ENCODE measurements around the gene LSS. TPM values are rescaled to one million over a fixed set of nuclear protein-coding genes. Genes with fewer than 3 reads are reported as not detected.
"Not testable (repeated sequence)": the region's sequence is repeated elsewhere in the genome, so short reads cannot be mapped to it uniquely, and the experiment has no call there.

Gene LSS
- total RNA-seq, 2 experiments from 2014 or later: 72.1 to 76.1 TPM

GRCh38 chr21:46243960-46244361, 15.4 kb upstream of the LSS start:
- no peak overlapping the region for H3K27ac Mint-ChIP-seq
- POLR2A ChIA-PET: interaction anchor here (1.0 kb wide), 1 partner anchor 10 kb away, joined by 3 read pairs; no protein-coding TSS in a partner anchor
- CTCF ChIA-PET: no interaction called here
- no peak overlapping the region for H3K4me3 Mint-ChIP-seq
- H3K36me3 Mint-ChIP-seq (ENCODE audit: low read depth): peaks cover 74% of the 10 kb centered on the region
- no peaks in the 10 kb centered on the region for H3K27me3 Mint-ChIP-seq (ENCODE audit: low read depth)
- peak; percentile 51 for ATAC-seq
- no peak for DNase-seq
- no peaks in the 10 kb centered on the region for H3K9me3 Mint-ChIP-seq (ENCODE audit: insufficient read depth)
- H3K4me1 Mint-ChIP-seq (ENCODE audit: low read depth): peaks cover 13% of the 10 kb centered on the region

- no peak overlapping the region for H3K4me3 Mint-ChIP-seq
- H3K36me3 Mint-ChIP-seq (ENCODE audit: low read depth): peaks cover 74% of the 10 kb centered on the region
- H3K9me3 Mint-ChIP-seq (ENCODE audit: insufficient read depth): no peaks in the 10 kb centered on the region
- peak overlapping the region; percentile 72 for H3K27ac Mint-ChIP-seq
- no peaks in the 10 kb centered on the region for H3K27me3 Mint-ChIP-seq (ENCODE audit: low read depth)
- peaks cover 13% of the 10 kb centered on the region for H3K4me1 Mint-ChIP-seq (ENCODE audit: low read depth)
- POLR2A ChIA-PET: interaction anchor here (1.0 kb wide), 1 partner anchor 11 kb away, joined by 3 read pairs; no protein-coding TSS in a partner anchor
- DNase-seq: no peak
- CTCF ChIA-PET: no interaction called here
- ATAC-seq: no peak
Observed at GRCh38 chr21:46243325-46243724, 14.8 kb upstream of the LSS start.

- Mint-ChIP-seq H3K4me1 (ENCODE audit: low read depth) (peaks cover 13% of the 10 kb centered on the region), H3K27ac (peak overlapping the region; percentile 52), H3K36me3 (ENCODE audit: low read depth) (peaks cover 65% of the 10 kb centered on the region)
- not testable (repeated sequence) for ATAC-seq; DNase-seq; H3K4me3 Mint-ChIP-seq; H3K9me3 Mint-ChIP-seq (ENCODE audit: insufficient read depth); H3K27me3 Mint-ChIP-seq (ENCODE audit: low read depth)
- ChIA-PET POLR2A (interaction anchor here (1.7 kb wide), 1 partner anchor 11 kb away, joined by 4 read pairs; no protein-coding TSS in a partner anchor), CTCF (interaction anchor here (1.2 kb wide), 1 partner anchor 12 kb away, joined by 4 read pairs; the partner anchor contains the start of gene LSS)
Observed at GRCh38 chr21:46241577-46241976, 13.0 kb upstream of the LSS start.

GRCh38 chr21:46239817-46240325, 11.3 kb upstream of the LSS start:
- POLR2A ChIA-PET: interaction anchor here (1.7 kb wide), 1 partner anchor 10 kb away, joined by 4 read pairs; no protein-coding TSS in a partner anchor
- ATAC-seq: no peak
- peak overlapping the region; percentile 13 for H3K27ac Mint-ChIP-seq

GRCh38 chr21:46237474-46237873, 8.9 kb upstream of the LSS start:
- POLR2A ChIA-PET: no interaction called here
- Mint-ChIP-seq H3K27ac (no peak overlapping the region), H3K4me3 (no peak overlapping the region), H3K9me3 (ENCODE audit: insufficient read depth) (no peaks in the 10 kb centered on the region), H3K4me1 (ENCODE audit: low read depth) (peaks cover 16% of the 10 kb centered on the region), H3K36me3 (ENCODE audit: low read depth) (peaks cover 70% of the 10 kb centered on the region), H3K27me3 (ENCODE audit: low read depth) (no peaks in the 10 kb centered on the region)
- ATAC-seq (no peak), DNase-seq (no peak)
- CTCF ChIA-PET: interaction anchor here (0.8 kb wide), 1 partner anchor 13 kb away, joined by 3 read pairs; no protein-coding TSS in a partner anchor

More at GRCh38 chr21:46239817-46240325, 11.3 kb upstream of the LSS start:
- CTCF ChIA-PET: no interaction called here
- no peaks in the 10 kb centered on the region for H3K9me3 Mint-ChIP-seq (ENCODE audit: insufficient read depth)
- peaks cover 13% of the 10 kb centered on the region for H3K4me1 Mint-ChIP-seq (ENCODE audit: low read depth)
- H3K27me3 Mint-ChIP-seq (ENCODE audit: low read depth): no peaks in the 10 kb centered on the region
- H3K4me3 Mint-ChIP-seq: no peak overlapping the region
- DNase-seq: no peak
- peaks cover 69% of the 10 kb centered on the region for H3K36me3 Mint-ChIP-seq (ENCODE audit: low read depth)

- Mint-ChIP-seq H3K4me1 (ENCODE audit: low read depth) (peaks cover 40% of the 10 kb centered on the region), H3K9me3 (ENCODE audit: insufficient read depth) (no peaks in the 10 kb centered on the region), H3K4me3 (no peak overlapping the region), H3K27ac (peak overlapping the region; percentile 46), H3K27me3 (ENCODE audit: low read depth) (no peaks in the 10 kb centered on the region), H3K36me3 (ENCODE audit: low read depth) (peaks cover 67% of the 10 kb centered on the region)
- POLR2A ChIA-PET: interaction anchor here (0.6 kb wide), 2 partner anchors 51 to 63 kb away, joined by 3 to 5 read pairs; no protein-coding TSS in a partner anchor
- DNase-seq (no peak), ATAC-seq (no peak)
- CTCF ChIA-PET: no interaction called here
Observed at GRCh38 chr21:46234436-46234950, 5.9 kb upstream of the LSS start.

GRCh38 chr21:46229923-46230260, 1.3 kb upstream of the LSS start:
- peaks cover 62% of the 10 kb centered on the region for H3K36me3 Mint-ChIP-seq (ENCODE audit: low read depth)
- ChIA-PET CTCF (interaction anchor here (0.9 to 2.6 kb wide), 7 partner anchors 10 to 86 kb away, joined by 3 to 10 read pairs (median 4); no protein-coding TSS in a partner anchor), POLR2A (interaction anchor here (0.7 to 1.5 kb wide), 2 partner anchors 11 to 93 kb away, joined by 4 read pairs; partner anchors contain the start of gene C21orf58)
- peak overlapping the region; percentile 98 for H3K4me3 Mint-ChIP-seq
- H3K9me3 Mint-ChIP-seq (ENCODE audit: insufficient read depth): no peaks in the 10 kb centered on the region
- DNase-seq (no peak), ATAC-seq (no peak)
- H3K4me1 Mint-ChIP-seq (ENCODE audit: low read depth): peaks cover 69% of the 10 kb centered on the region
- H3K27me3 Mint-ChIP-seq (ENCODE audit: low read depth): no peaks in the 10 kb centered on the region
- peak overlapping the region; percentile 72 for H3K27ac Mint-ChIP-seq

GRCh38 chr21:46229133-46229922, 754 bp upstream of the LSS start:
- Mint-ChIP-seq H3K27ac (peak overlapping the region; percentile 99), H3K4me3 (peak overlapping the region; percentile 98), H3K27me3 (ENCODE audit: low read depth) (no peaks in the 10 kb centered on the region), H3K4me1 (ENCODE audit: low read depth) (peaks cover 63% of the 10 kb centered on the region), H3K9me3 (ENCODE audit: insufficient read depth) (no peaks in the 10 kb centered on the region), H3K36me3 (ENCODE audit: low read depth) (peaks cover 57% of the 10 kb centered on the region)
- ChIA-PET CTCF (interaction anchor here (1.0 to 2.6 kb wide), 6 partner anchors 10 to 86 kb away, joined by 3 to 10 read pairs (median 6); no protein-coding TSS in a partner anchor), POLR2A (interaction anchor here (0.7 to 1.5 kb wide), 2 partner anchors 11 to 584 kb away, joined by 3 to 4 read pairs; no protein-coding TSS in a partner anchor)
- DNase-seq (no peak), ATAC-seq (peak; percentile 39)

GRCh38 chr21:46227811-46228344, 696 bp downstream of the LSS start:
- peak overlapping the region; percentile 66 for H3K27ac Mint-ChIP-seq
- peaks cover 52% of the 10 kb centered on the region for H3K4me1 Mint-ChIP-seq (ENCODE audit: low read depth)
- ATAC-seq (no peak), DNase-seq (no peak)
- POLR2A ChIA-PET: no interaction called here
- no peaks in the 10 kb centered on the region for H3K9me3 Mint-ChIP-seq (ENCODE audit: insufficient read depth)
- H3K36me3 Mint-ChIP-seq (ENCODE audit: low read depth): peaks cover 48% of the 10 kb centered on the region
- H3K4me3 Mint-ChIP-seq: peak overlapping the region; percentile 86
- CTCF ChIA-PET: interaction anchor here (0.9 to 1.5 kb wide), 2 partner anchors 9 to 26 kb away, joined by 3 to 4 read pairs; no protein-coding TSS in a partner anchor
- H3K27me3 Mint-ChIP-seq (ENCODE audit: low read depth): no peaks in the 10 kb centered on the region

- no peaks in the 10 kb centered on the region for H3K27me3 Mint-ChIP-seq (ENCODE audit: low read depth)
- peak overlapping the region; percentile 66 for H3K27ac Mint-ChIP-seq
- H3K9me3 Mint-ChIP-seq (ENCODE audit: insufficient read depth): no peaks in the 10 kb centered on the region
- ChIA-PET CTCF (interaction anchor here (0.9 to 1.5 kb wide), 2 partner anchors 9 to 27 kb away, joined by 3 to 4 read pairs; no protein-coding TSS in a partner anchor), POLR2A (no interaction called here)
- H3K36me3 Mint-ChIP-seq (ENCODE audit: low read depth): peaks cover 46% of the 10 kb centered on the region
- H3K4me1 Mint-ChIP-seq (ENCODE audit: low read depth): peaks cover 52% of the 10 kb centered on the region
- H3K4me3 Mint-ChIP-seq: peak overlapping the region; percentile 86
- DNase-seq (no peak), ATAC-seq (no peak)
Observed at GRCh38 chr21:46226920-46227599, 1.5 kb downstream of the LSS start.

- POLR2A ChIA-PET: interaction anchor here (0.7 kb wide), 1 partner anchor 242 kb away, joined by 3 read pairs; no protein-coding TSS in a partner anchor
- DNase-seq: no peak
- CTCF ChIA-PET: no interaction called here
- Mint-ChIP-seq H3K4me3 (no peak overlapping the region), H3K36me3 (ENCODE audit: low read depth) (peaks cover 41% of the 10 kb centered on the region), H3K4me1 (ENCODE audit: low read depth) (peaks cover 44% of the 10 kb centered on the region), H3K27ac (no peak overlapping the region), H3K27me3 (ENCODE audit: low read depth) (no peaks in the 10 kb centered on the region), H3K9me3 (ENCODE audit: insufficient read depth) (no peaks in the 10 kb centered on the region)
- ATAC-seq: no peak
Observed at GRCh38 chr21:46226146-46226545, 2.4 kb downstream of the LSS start.

All from activated CD8-positive, alpha-beta T cell treated with anti-CD3 and anti-CD28 coated beads, Interleukin-2, amount 10 ng/mL, durations not matched to agents 7 days and 5 days (primary cell).